Measurements from ENCODE around the gene IGFBPL1.

Gene IGFBPL1

DNA sequence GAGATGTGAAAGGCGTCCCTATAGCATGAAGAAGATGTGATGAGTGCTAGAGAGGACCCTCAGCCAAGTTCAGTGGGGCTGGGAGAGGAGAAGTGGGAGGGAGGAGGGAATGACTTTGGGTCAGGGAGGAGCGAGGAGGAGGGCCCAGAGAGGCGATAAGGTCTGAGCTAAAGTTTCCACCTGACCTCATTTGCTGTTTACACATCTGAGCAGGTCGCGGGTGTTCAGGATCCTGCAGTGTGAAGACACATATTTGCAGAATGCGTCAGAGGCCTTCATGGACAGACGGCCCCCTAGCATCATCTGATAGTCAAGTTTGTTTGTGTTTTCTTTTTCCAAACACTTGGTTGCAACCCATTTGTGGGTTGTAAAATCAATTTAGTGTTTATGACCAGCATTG is 18.9 kb upstream of the IGFBPL1 start:
- no peak for TF ChIP-seq RAD21 (IDR thresholded peaks at IDR 0.05; ENCODE audit: low read depth)
- TF ChIP-seq FOXM1 (IDR thresholded peaks at IDR 0.05; ENCODE audit: borderline replicate concordance, low read depth), result no peak
- no peak for TF ChIP-seq TEAD4 (IDR thresholded peaks at IDR 0.05)
- TF ChIP-seq TAF1 (IDR thresholded peaks at IDR 0.05; ENCODE audit: low read depth), result no peak
- TF ChIP-seq EP300 (IDR thresholded peaks at IDR 0.05; ENCODE audit: borderline replicate concordance), result no peak
- TF ChIP-seq ZBTB7A (IDR thresholded peaks at IDR 0.05; ENCODE audit: low read depth), result no peak
- TF ChIP-seq, protein P1, sequence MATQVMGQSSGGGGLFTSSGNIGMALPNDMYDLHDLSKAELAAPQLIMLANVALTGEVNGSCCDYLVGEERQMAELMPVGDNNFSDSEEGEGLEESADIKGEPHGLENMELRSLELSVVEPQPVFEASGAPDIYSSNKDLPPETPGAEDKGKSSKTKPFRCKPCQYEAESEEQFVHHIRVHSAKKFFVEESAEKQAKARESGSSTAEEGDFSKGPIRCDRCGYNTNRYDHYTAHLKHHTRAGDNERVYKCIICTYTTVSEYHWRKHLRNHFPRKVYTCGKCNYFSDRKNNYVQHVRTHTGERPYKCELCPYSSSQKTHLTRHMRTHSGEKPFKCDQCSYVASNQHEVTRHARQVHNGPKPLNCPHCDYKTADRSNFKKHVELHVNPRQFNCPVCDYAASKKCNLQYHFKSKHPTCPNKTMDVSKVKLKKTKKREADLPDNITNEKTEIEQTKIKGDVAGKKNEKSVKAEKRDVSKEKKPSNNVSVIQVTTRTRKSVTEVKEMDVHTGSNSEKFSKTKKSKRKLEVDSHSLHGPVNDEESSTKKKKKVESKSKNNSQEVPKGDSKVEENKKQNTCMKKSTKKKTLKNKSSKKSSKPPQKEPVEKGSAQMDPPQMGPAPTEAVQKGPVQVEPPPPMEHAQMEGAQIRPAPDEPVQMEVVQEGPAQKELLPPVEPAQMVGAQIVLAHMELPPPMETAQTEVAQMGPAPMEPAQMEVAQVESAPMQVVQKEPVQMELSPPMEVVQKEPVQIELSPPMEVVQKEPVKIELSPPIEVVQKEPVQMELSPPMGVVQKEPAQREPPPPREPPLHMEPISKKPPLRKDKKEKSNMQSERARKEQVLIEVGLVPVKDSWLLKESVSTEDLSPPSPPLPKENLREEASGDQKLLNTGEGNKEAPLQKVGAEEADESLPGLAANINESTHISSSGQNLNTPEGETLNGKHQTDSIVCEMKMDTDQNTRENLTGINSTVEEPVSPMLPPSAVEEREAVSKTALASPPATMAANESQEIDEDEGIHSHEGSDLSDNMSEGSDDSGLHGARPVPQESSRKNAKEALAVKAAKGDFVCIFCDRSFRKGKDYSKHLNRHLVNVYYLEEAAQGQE (IDR thresholded peaks at IDR 0.05; ENCODE audit: low read depth), result no peak
- TF ChIP-seq NFIC (IDR thresholded peaks at IDR 0.05), result no peak
- TF ChIP-seq CREB1 (IDR thresholded peaks at IDR 0.05; ENCODE audit: low read depth), result no peak
- no peak for TF ChIP-seq MAX (IDR thresholded peaks at IDR 0.05)
- TF ChIP-seq YY1 (IDR thresholded peaks at IDR 0.05; ENCODE audit: low read depth), result no peak

DNA sequence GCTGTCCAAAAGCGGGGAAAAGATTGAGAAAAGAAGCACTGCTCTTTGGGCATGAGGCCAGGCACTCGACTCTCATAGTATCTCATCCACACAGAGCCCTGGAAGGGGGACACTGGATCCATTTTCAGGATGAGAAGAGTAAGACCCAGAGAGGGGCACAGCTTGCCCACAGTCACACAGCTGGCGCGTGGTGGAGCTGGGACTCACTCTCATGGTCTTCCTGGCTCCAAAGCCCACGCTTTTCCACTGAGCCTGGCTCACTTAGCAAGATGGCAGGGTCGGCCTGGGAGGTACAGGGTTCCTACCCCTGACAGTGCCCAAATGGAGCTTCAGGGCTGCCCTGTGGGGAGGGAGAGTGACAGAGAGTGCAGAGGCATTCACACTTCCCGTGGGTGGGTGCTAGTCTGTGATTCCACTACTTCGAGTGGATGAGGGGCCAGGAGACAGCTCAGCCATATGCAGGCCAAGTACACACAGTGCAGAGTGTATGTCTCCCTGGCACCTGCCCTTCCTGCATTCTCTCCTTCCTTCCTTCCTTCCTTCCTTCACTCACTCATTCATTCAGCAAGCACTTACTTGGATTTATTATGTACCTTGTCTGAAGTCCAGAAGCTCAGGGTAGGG is 18.3 kb upstream of the IGFBPL1 start:
- TF ChIP-seq, protein P2, sequence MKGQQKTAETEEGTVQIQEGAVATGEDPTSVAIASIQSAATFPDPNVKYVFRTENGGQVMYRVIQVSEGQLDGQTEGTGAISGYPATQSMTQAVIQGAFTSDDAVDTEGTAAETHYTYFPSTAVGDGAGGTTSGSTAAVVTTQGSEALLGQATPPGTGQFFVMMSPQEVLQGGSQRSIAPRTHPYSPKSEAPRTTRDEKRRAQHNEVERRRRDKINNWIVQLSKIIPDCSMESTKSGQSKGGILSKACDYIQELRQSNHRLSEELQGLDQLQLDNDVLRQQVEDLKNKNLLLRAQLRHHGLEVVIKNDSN (IDR thresholded peaks at IDR 0.05), result no peak
- TF ChIP-seq TAF1 (IDR thresholded peaks at IDR 0.05; ENCODE audit: low read depth), result no peak
- no peak for TF ChIP-seq NFIC (IDR thresholded peaks at IDR 0.05)
- TF ChIP-seq, protein P1 (IDR thresholded peaks at IDR 0.05; ENCODE audit: low read depth), result no peak
- TF ChIP-seq TEAD4 (IDR thresholded peaks at IDR 0.05), result no peak
- TF ChIP-seq YY1 (IDR thresholded peaks at IDR 0.05; ENCODE audit: low read depth), result no peak
- TF ChIP-seq CREB1 (IDR thresholded peaks at IDR 0.05; ENCODE audit: low read depth), result no peak
- TF ChIP-seq EGR1 (IDR thresholded peaks at IDR 0.05), result no peak
- TF ChIP-seq FOXM1 (IDR thresholded peaks at IDR 0.05; ENCODE audit: borderline replicate concordance, low read depth), result no peak
- no peak for TF ChIP-seq RAD21 (IDR thresholded peaks at IDR 0.05; ENCODE audit: low read depth)
- no peak for TF ChIP-seq TCF12 (IDR thresholded peaks at IDR 0.05; ENCODE audit: low read depth)
- no peak for TF ChIP-seq ZBTB7A (IDR thresholded peaks at IDR 0.05; ENCODE audit: low read depth)
- TF ChIP-seq MAX (IDR thresholded peaks at IDR 0.05), result no peak
- TF ChIP-seq EP300 (IDR thresholded peaks at IDR 0.05; ENCODE audit: borderline replicate concordance), result no peak

- TF ChIP-seq EP300 (IDR thresholded peaks at IDR 0.05; ENCODE audit: borderline replicate concordance) (no peak), FOXM1 (IDR thresholded peaks at IDR 0.05; ENCODE audit: borderline replicate concordance, low read depth) (no peak), TEAD4 (IDR thresholded peaks at IDR 0.05) (no peak), YY1 (IDR thresholded peaks at IDR 0.05; ENCODE audit: low read depth) (no peak), CREB1 (IDR thresholded peaks at IDR 0.05; ENCODE audit: low read depth) (no peak), NFIC (IDR thresholded peaks at IDR 0.05) (no peak), RAD21 (IDR thresholded peaks at IDR 0.05; ENCODE audit: low read depth) (no peak), ZBTB7A (IDR thresholded peaks at IDR 0.05; ENCODE audit: low read depth) (no peak), TCF12 (IDR thresholded peaks at IDR 0.05; ENCODE audit: low read depth) (no peak), EGR1 (IDR thresholded peaks at IDR 0.05) (no peak), CEBPB (IDR thresholded peaks at IDR 0.05) (no peak), TAF1 (IDR thresholded peaks at IDR 0.05; ENCODE audit: low read depth) (no peak), MAX (IDR thresholded peaks at IDR 0.05) (no peak)
- TF ChIP-seq, protein P2 (IDR thresholded peaks at IDR 0.05), result no peak
- TF ChIP-seq, protein P1 (IDR thresholded peaks at IDR 0.05; ENCODE audit: low read depth), result no peak
Observed at GRCh38 chr9:38441347-38442085, 17.3 kb upstream of the IGFBPL1 start.
